Measurements from ENCODE around the gene CA14. TPM values are rescaled to one million over a fixed set of nuclear protein-coding genes. Genes with fewer than 3 reads are reported as not detected.
"Not testable (repeated sequence)": the region's sequence is repeated elsewhere in the genome, so short reads cannot be mapped to it uniquely, and the experiment has no call there.

The CA14 gene
- polyA plus RNA-seq (ENCODE audit: insufficient read length in 12 of 12) = 1 to 10 TPM in 10 of 12 donors, not detected in 2; 2.0 to 9.6 (median 6.4) TPM
- long read RNA-seq, donor 1, partial matches to known transcripts = 41 of 73 reads
- long read RNA-seq, donor 1, other reads (novel, unspliced or antisense) = 32 of 73 reads
- long read RNA-seq, donor 2, partial matches to known transcripts = 48 of 48 reads
- long read RNA-seq, donor 2, other reads (novel, unspliced or antisense) = 0 of 48 reads
- long read RNA-seq, donor 3, partial matches to known transcripts = 20 of 20 reads
- long read RNA-seq, donor 3, other reads (novel, unspliced or antisense) = 0 of 20 reads
- long read RNA-seq, donor 4, partial matches to known transcripts = 21 of 21 reads
- long read RNA-seq, donor 4, other reads (novel, unspliced or antisense) = 0 of 21 reads
- long read RNA-seq, donor 5, partial matches to known transcripts = 50 of 92 reads
- long read RNA-seq, donor 5, other reads (novel, unspliced or antisense) = 42 of 92 reads
- long read RNA-seq, donor 6 = 0 reads
- long read RNA-seq, donor 7 = 0 reads
- long read RNA-seq, donor 8, partial matches to known transcripts = 41 of 75 reads
- long read RNA-seq, donor 8, other reads (novel, unspliced or antisense) = 34 of 75 reads
- long read RNA-seq, donor 9, partial matches to known transcripts = 18 of 34 reads
- long read RNA-seq, donor 9, other reads (novel, unspliced or antisense) = 16 of 34 reads
- long read RNA-seq, donor 10, partial matches to known transcripts = 29 of 48 reads
- long read RNA-seq, donor 10, other reads (novel, unspliced or antisense) = 19 of 48 reads
- long read RNA-seq, donor 11, partial matches to known transcripts = 53 of 53 reads
- long read RNA-seq, donor 11, other reads (novel, unspliced or antisense) = 0 of 53 reads

GRCh38 chr1:150257624-150258585 is at the start of gene CA14:
TSS of gene CA14 (plus strand) at chr1:150257774. CDS start at chr1:150258129, 355 bp downstream.
- DNase-seq = no peak

GRCh38 chr1:150208460-150208859 is 49.1 kb upstream of the CA14 start:
- not testable (repeated sequence) for DNase-seq

- no peak for DNase-seq
These were observed 47.5 kb upstream of the CA14 start for GRCh38 chr1:150210091-150210490.

- DNase-seq = no peak
These were observed 46.9 kb upstream of the CA14 start for GRCh38 chr1:150210706-150211105.

GRCh38 chr1:150212070-150212469 is 45.5 kb upstream of the CA14 start:
- DNase-seq = no peak

- peak; percentile 95 for DNase-seq
These were observed 44.1 kb upstream of the CA14 start for GRCh38 chr1:150213170-150214098.

GRCh38 chr1:150214099-150214756 is 43.3 kb upstream of the CA14 start:
- DNase-seq = not testable (repeated sequence)

- DNase-seq = not testable (repeated sequence)
These were observed 41.7 kb upstream of the CA14 start for GRCh38 chr1:150215855-150216254.

- DNase-seq = no peak
These were observed 36.0 kb upstream of the CA14 start for GRCh38 chr1:150221552-150221951.

GRCh38 chr1:150224983-150225382 is 32.6 kb upstream of the CA14 start:
- no peak for DNase-seq

- DNase-seq = no peak
These were observed 32.0 kb upstream of the CA14 start for GRCh38 chr1:150225546-150225945.

GRCh38 chr1:150226486-150226885 is 31.1 kb upstream of the CA14 start:
- no peak for DNase-seq

- no peak for DNase-seq
These were observed 30.3 kb upstream of the CA14 start for GRCh38 chr1:150227228-150227627.

- not testable (repeated sequence) for DNase-seq
These were observed 29.3 kb upstream of the CA14 start for GRCh38 chr1:150228246-150228645.

- DNase-seq = not testable (repeated sequence)
These were observed 24.7 kb upstream of the CA14 start for GRCh38 chr1:150232921-150233320.

- DNase-seq = no peak
These were observed 23.9 kb upstream of the CA14 start for GRCh38 chr1:150233359-150234308.

GRCh38 chr1:150234309-150234565 is 23.3 kb upstream of the CA14 start:
- DNase-seq = no peak

- peak; percentile 86 for DNase-seq
These were observed 22.8 kb upstream of the CA14 start for GRCh38 chr1:150234566-150235293.

All from muscle of arm (tissue), 14 donors.